NCI-H1048 (cell line): Measurements from ENCODE around the gene MTERF1.

ENCODE experiments used
- DNase-seq: peaks from one replicate; lab custom pipeline; 2025; lab: John Stamatoyannopoulos, UW

MTERF1 gene

GRCh38 chr7:91832493-91833045 lies 47.9 kb downstream of the MTERF1 start:
- no peak for DNase-seq

GRCh38 chr7:91827169-91827568 lies 53.3 kb downstream of the MTERF1 start:
- DNase-seq: no peak

GRCh38 chr7:91826377-91826776 lies 54.1 kb downstream of the MTERF1 start:
- DNase-seq: no peak

GRCh38 chr7:91824201-91824600 lies 56.3 kb downstream of the MTERF1 start:
- no peak for DNase-seq
